Measurements from ENCODE around the gene SETDB2. TPM values are rescaled to one million over a fixed set of nuclear protein-coding genes. Genes with fewer than 3 reads are reported as not detected.

SETDB2 gene
- total and polyA plus RNA-seq, 4 donors = 1.9 to 6.2 (median 4.9) TPM

GRCh38 chr13:49543656-49544055 lies 99.6 kb downstream of the SETDB2 start:
- Histone ChIP-seq H3K27ac (ENCODE audit: low read depth in 1 of 2, low read length in 2 of 2) (no peak overlapping the region), H3K9me3 (ENCODE audit: control insufficient read depth in 4 of 4, low read length in 3 of 4) (no peaks in the 10 kb centered on the region), H3K36me3 (ENCODE audit: control insufficient read depth in 4 of 4, insufficient read depth in 3 of 4, low read depth in 1 of 4, low read length in 3 of 4) (peaks cover 3 to 14% (median 5%) of the 10 kb centered on the region in 4 donors), H3K4me3 (ENCODE audit: low read depth in 1 of 3, low read length in 3 of 3) (no peak overlapping the region), H3K9ac (ENCODE audit: low read depth in 1 of 2, low read length in 2 of 2) (no peak overlapping the region), H3K27me3 (ENCODE audit: control insufficient read depth in 4 of 4, insufficient read depth in 4 of 4, low read length in 3 of 4) (no peaks in the 10 kb centered on the region), H3K4me1 (ENCODE audit: control insufficient read depth in 4 of 4, insufficient read depth in 4 of 4, low read length in 3 of 4) (no peaks in the 10 kb centered on the region)
- 96% methylated on average over 3 of the region's 3 CpGs for WGBS
- no peak for DNase-seq (ENCODE audit: low spot score)
- TF ChIP-seq HNF4A (conservative IDR thresholded peaks at IDR 0.05) = no peak
- no peak for TF ChIP-seq TAF1 (conservative IDR thresholded peaks at IDR 0.05)
- no peak for TF ChIP-seq HNF4G (IDR thresholded peaks at IDR 0.05)
- no peak for TF ChIP-seq JUND (IDR thresholded peaks at IDR 0.05)
- TF ChIP-seq RXRA (IDR thresholded peaks at IDR 0.05) = no peak
- no peak for TF ChIP-seq ZBTB33 (IDR thresholded peaks at IDR 0.05)
- no peak for TF ChIP-seq CTCF (IDR thresholded peaks at IDR 0.05; ENCODE audit: low read depth, low read length, missing input control)
- no peak for TF ChIP-seq NR2F2 (IDR thresholded peaks at IDR 0.05)
- TF ChIP-seq GABPA (IDR thresholded peaks at IDR 0.05 in 1 of 2, conservative IDR thresholded peaks at IDR 0.05 in 1 of 2) = no peak
- TF ChIP-seq FOXA2 (IDR thresholded peaks at IDR 0.05) = no peak
- no peak for TF ChIP-seq YY1 (IDR thresholded peaks at IDR 0.05)
- no peak for TF ChIP-seq MAX (IDR thresholded peaks at IDR 0.05)
- no peak for TF ChIP-seq RAD21 (IDR thresholded peaks at IDR 0.05)
- no peak for TF ChIP-seq SP1 (IDR thresholded peaks at IDR 0.05)
- TF ChIP-seq EGR1 (IDR thresholded peaks at IDR 0.05; ENCODE audit: low read depth in 2 of 2) = no peak
- no peak for TF ChIP-seq ATF3 (IDR thresholded peaks at IDR 0.05)

Other genes starting within 250 kb of the SETDB2 start
- gene MLNR, start 223.9 kb upstream of the SETDB2 start, total RNA-seq = under 1 TPM in 1 of 2 donors, not detected in 1; 0.09 TPM
- gene MLNR, start 223.9 kb upstream of the SETDB2 start, polyA plus RNA-seq = not detected
- 1 to 10 TPM; 3.2 to 5.9 TPM for gene CDADC1, start 196.3 kb upstream of the SETDB2 start, total RNA-seq
- gene CDADC1, start 196.3 kb upstream of the SETDB2 start, polyA plus RNA-seq = 1 to 10 TPM; 3.0 to 6.1 TPM
- 1 to 10 TPM; 2.3 to 5.1 TPM for gene CAB39L, start 210 bp upstream of the SETDB2 start, total RNA-seq
- gene CAB39L, start 210 bp upstream of the SETDB2 start, polyA plus RNA-seq = 1 to 10 TPM; 1.8 to 1.9 TPM
- gene PHF11, start 51.7 kb downstream of the SETDB2 start, total RNA-seq = 10 to 100 TPM in 1 of 2 donors, 1 to 10 TPM in 1; 8.6 to 14.2 TPM
- 10 to 100 TPM in 1 of 2 donors, 1 to 10 TPM in 1; 8.8 to 16.1 TPM for gene PHF11, start 51.7 kb downstream of the SETDB2 start, polyA plus RNA-seq
- 1 to 10 TPM; 7.2 to 9.0 TPM for gene RCBTB1, start 141.3 kb downstream of the SETDB2 start, total RNA-seq
- gene RCBTB1, start 141.3 kb downstream of the SETDB2 start, polyA plus RNA-seq = 1 to 10 TPM; 3.9 to 5.7 TPM
- 1 to 10 TPM in 1 of 2 donors, under 1 TPM in 1; 0.75 to 1.5 TPM for gene ARL11, start 184.2 kb downstream of the SETDB2 start, total RNA-seq
- gene ARL11, start 184.2 kb downstream of the SETDB2 start, polyA plus RNA-seq = under 1 TPM; 0.11 to 0.43 TPM
- gene EBPL, start 247.2 kb downstream of the SETDB2 start, total RNA-seq = 10 to 100 TPM; 44.3 to 48.0 TPM
- 100 to 1,000 TPM in 1 of 2 donors, 10 to 100 TPM in 1; 53.5 to 122 TPM for gene EBPL, start 247.2 kb downstream of the SETDB2 start, polyA plus RNA-seq

All from liver (tissue), 9 donors.